IPS-18a (cell line): Measurements from ENCODE around the gene UNC119.
A peak's percentile ranks its signal among the peaks of the same experiment; 100 is the strongest.
"Not testable (repeated sequence)": the region's sequence is repeated elsewhere in the genome, so short reads cannot be mapped to it uniquely, and the experiment has no call there.

Experiments
- H3K27ac ChIP-seq: one replicate; pipeline ENCODE4 v1.5.1; 2013; ENCODE audit warnings: low read length
- H3K27me3 ChIP-seq: one replicate; pipeline ENCODE4 v1.6.1; 2013; ENCODE audit warnings: mild to moderate bottlenecking, low read length; ENCODE audit not compliant: control insufficient read depth, insufficient read depth
- H3K36me3 ChIP-seq: one replicate; pipeline ENCODE4 v1.6.1; 2013; ENCODE audit warnings: low read depth, low read length; ENCODE audit not compliant: control insufficient read depth
- H3K4me1 ChIP-seq: one replicate; pipeline ENCODE4 v1.6.1; 2013; ENCODE audit warnings: low read depth, low read length; ENCODE audit not compliant: control insufficient read depth
- H3K4me3 ChIP-seq: one replicate; pipeline ENCODE4 v1.5.1; 2013; ENCODE audit warnings: low read length
- H3K9ac ChIP-seq: one replicate; pipeline ENCODE4 v1.6.1; 2013; ENCODE audit warnings: mild to moderate bottlenecking, low read length, moderate library complexity
- H3K9me3 ChIP-seq: one replicate; pipeline ENCODE4 v1.6.1; 2013; ENCODE audit warnings: low read depth, low read length; ENCODE audit not compliant: control insufficient read depth

Gene UNC119

GRCh38 chr17:28578246-28579195 lies 26.1 kb upstream of the UNC119 start:
- peaks cover 8% of the 10 kb centered on the region for H3K4me1 ChIP-seq
- H3K9me3 ChIP-seq, result no peaks in the 10 kb centered on the region
- no peak overlapping the region for H3K9ac ChIP-seq
- no peak overlapping the region for H3K4me3 ChIP-seq
- no peak overlapping the region for H3K27ac ChIP-seq
- H3K27me3 ChIP-seq, result peaks cover 7% of the 10 kb centered on the region
- H3K36me3 ChIP-seq, result peaks cover 59% of the 10 kb centered on the region

- Histone ChIP-seq H3K9ac (no peak overlapping the region), H3K9me3 (no peaks in the 10 kb centered on the region), H3K4me1 (peaks cover 8% of the 10 kb centered on the region), H3K4me3 (no peak overlapping the region), H3K27ac (no peak overlapping the region), H3K27me3 (peaks cover 11% of the 10 kb centered on the region), H3K36me3 (peaks cover 48% of the 10 kb centered on the region)
Observed at GRCh38 chr17:28577466-28577824, 25.0 kb upstream of the UNC119 start.

GRCh38 chr17:28576758-28577465 lies 24.5 kb upstream of the UNC119 start, which contains the start of gene ALDOC:
Gene ALDOC (minus strand): TSS chr17:28576895. CDS start chr17:28575532, 1,363 bp downstream.
- H3K9ac ChIP-seq, result no peak within 1 kb of the TSS
- H3K36me3 ChIP-seq, result peaks cover 43% of the 10 kb centered on the region
- no peaks in the 10 kb centered on the region for H3K9me3 ChIP-seq
- peaks cover 8% of the 10 kb centered on the region for H3K4me1 ChIP-seq
- H3K27me3 ChIP-seq, result peaks cover 16% of the 10 kb centered on the region
- H3K27ac ChIP-seq, result no peak within 1 kb of the TSS
- H3K4me3 ChIP-seq, result peak within 1 kb of the TSS; percentile 46

GRCh38 chr17:28576016-28576415 lies 23.6 kb upstream of the UNC119 start:
- Histone ChIP-seq H3K36me3 (peaks cover 39% of the 10 kb centered on the region), H3K27me3 (peaks cover 16% of the 10 kb centered on the region), H3K4me3 (peak overlapping the region; percentile 25)
- H3K9ac ChIP-seq, H3K9me3 ChIP-seq, H3K4me1 ChIP-seq, H3K27ac ChIP-seq: not testable (repeated sequence)

GRCh38 chr17:28575126-28575795 lies 22.8 kb upstream of the UNC119 start:
- Histone ChIP-seq H3K27ac (no peak overlapping the region), H3K36me3 (peaks cover 32% of the 10 kb centered on the region), H3K9me3 (no peaks in the 10 kb centered on the region), H3K9ac (no peak overlapping the region), H3K27me3 (peaks cover 16% of the 10 kb centered on the region), H3K4me3 (no peak overlapping the region), H3K4me1 (peaks cover 8% of the 10 kb centered on the region)

GRCh38 chr17:28574526-28574925 lies 22.1 kb upstream of the UNC119 start:
- Histone ChIP-seq H3K9me3 (no peaks in the 10 kb centered on the region), H3K9ac (no peak overlapping the region), H3K36me3 (peaks cover 24% of the 10 kb centered on the region), H3K27me3 (peaks cover 16% of the 10 kb centered on the region), H3K4me1 (peaks cover 8% of the 10 kb centered on the region), H3K27ac (no peak overlapping the region), H3K4me3 (no peak overlapping the region)

- peaks cover 8% of the 10 kb centered on the region for H3K4me1 ChIP-seq
- H3K27ac ChIP-seq, result no peak overlapping the region
Observed at GRCh38 chr17:28573966-28574480, 21.6 kb upstream of the UNC119 start.

GRCh38 chr17:28573521-28573920 lies 21.1 kb upstream of the UNC119 start:
- Histone ChIP-seq H3K27ac (no peak overlapping the region), H3K36me3 (peaks cover 14% of the 10 kb centered on the region), H3K9ac (no peak overlapping the region), H3K4me3 (no peak overlapping the region), H3K9me3 (no peaks in the 10 kb centered on the region), H3K4me1 (peaks cover 8% of the 10 kb centered on the region), H3K27me3 (peaks cover 16% of the 10 kb centered on the region)

More at GRCh38 chr17:28573966-28574480, 21.6 kb upstream of the UNC119 start:
- Histone ChIP-seq H3K9ac (no peak overlapping the region), H3K27me3 (peaks cover 16% of the 10 kb centered on the region), H3K4me3 (no peak overlapping the region), H3K36me3 (peaks cover 19% of the 10 kb centered on the region), H3K9me3 (no peaks in the 10 kb centered on the region)

GRCh38 chr17:28573040-28573380 lies 20.6 kb upstream of the UNC119 start:
- no peak overlapping the region for H3K9ac ChIP-seq
- no peaks in the 10 kb centered on the region for H3K9me3 ChIP-seq

GRCh38 chr17:28572259-28573039 lies 20.0 kb upstream of the UNC119 start:
- Histone ChIP-seq H3K27ac (no peak overlapping the region), H3K36me3 (peaks cover 3% of the 10 kb centered on the region), H3K9me3 (no peaks in the 10 kb centered on the region), H3K4me1 (peaks cover 6% of the 10 kb centered on the region), H3K4me3 (peak overlapping the region; percentile 94), H3K27me3 (peaks cover 16% of the 10 kb centered on the region), H3K9ac (no peak overlapping the region)

More at GRCh38 chr17:28573040-28573380, 20.6 kb upstream of the UNC119 start:
- Histone ChIP-seq H3K4me3 (no peak overlapping the region), H3K27me3 (peaks cover 16% of the 10 kb centered on the region), H3K36me3 (peaks cover 9% of the 10 kb centered on the region), H3K4me1 (peaks cover 8% of the 10 kb centered on the region), H3K27ac (no peak overlapping the region)
